NCI-H345 treated with DMSO at 0.1 percent for 48 hours (cell line): Measurements from ENCODE around the gene KRT37.
A peak's percentile ranks its signal among the peaks of the same experiment; 100 is the strongest.
"Not testable (repeated sequence)": the region's sequence is repeated elsewhere in the genome, so short reads cannot be mapped to it uniquely, and the experiment has no call there.

Experiments
- DNase-seq: peaks from one replicate; lab custom pipeline; 2025; ENCODE audit not compliant: unreplicated experiment; lab: John Stamatoyannopoulos, UW

KRT37 gene

GRCh38 chr17:41437254-41437653 is 12.9 kb upstream of the KRT37 start:
- DNase-seq = no peak

DNA sequence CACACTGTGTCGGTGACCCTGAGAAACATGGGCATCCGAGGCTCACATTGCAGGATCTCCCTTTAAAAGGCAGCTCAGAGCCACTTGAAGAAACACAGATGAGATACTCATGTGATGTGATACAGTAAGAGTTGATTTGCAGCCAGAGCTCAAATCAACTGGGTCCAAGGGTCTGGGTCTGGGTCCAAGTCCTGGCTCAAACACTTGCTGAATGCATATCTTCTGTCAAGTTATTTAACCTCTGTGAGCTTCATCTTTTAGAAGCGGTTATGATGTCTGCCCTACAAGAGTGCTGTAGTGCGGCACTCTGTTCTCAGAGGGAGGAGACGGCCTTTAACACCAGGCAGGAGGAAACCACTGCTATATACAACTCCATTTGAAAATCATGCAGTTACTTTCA is 10.0 kb upstream of the KRT37 start:
- DNase-seq = no peak

DNA sequence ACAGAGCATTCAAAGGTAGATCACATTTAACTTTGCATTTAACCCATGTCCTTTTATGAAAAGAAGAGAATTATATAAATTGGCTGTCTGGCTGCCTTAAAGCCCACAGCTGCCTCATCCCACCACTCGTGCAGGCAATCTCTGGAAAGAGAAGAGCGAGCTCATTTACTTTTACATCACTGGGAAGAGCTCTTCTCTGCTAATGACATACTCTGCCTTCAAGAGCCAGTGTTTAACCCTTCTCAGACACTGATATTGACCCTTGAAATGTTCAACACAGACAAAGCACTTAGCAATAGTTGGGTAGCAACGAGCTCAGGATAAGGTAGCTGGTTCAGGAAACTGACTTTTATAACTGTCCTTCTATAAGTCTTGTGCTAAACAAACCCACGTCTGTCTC is 9.6 kb upstream of the KRT37 start:
- no peak for DNase-seq

DNA sequence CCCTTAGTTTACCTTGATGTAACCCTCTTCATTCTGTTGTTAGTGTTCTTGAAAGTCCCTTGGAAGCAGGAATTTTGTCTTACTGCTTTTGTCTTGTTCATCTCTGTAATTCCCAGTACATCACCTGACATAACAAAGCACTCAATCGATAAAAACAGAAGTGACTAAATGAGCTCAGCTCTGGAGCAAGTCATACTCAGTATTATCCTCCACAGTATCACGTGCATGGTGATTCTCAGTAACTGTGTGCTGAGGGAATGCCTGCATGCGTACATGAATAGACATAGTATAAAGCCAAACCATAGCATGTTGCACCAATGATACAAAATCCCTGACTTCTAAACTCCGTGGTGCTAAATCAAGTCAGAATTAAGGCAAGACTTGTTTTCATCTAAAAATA is 9.2 kb upstream of the KRT37 start:
- peak; percentile 13 for DNase-seq

- DNase-seq = not testable (repeated sequence)
Measured at GRCh38 chr17:41430376-41430775, 6.0 kb upstream of the KRT37 start.

GRCh38 chr17:41429667-41430066 is 5.3 kb upstream of the KRT37 start:
- no peak for DNase-seq

DNA sequence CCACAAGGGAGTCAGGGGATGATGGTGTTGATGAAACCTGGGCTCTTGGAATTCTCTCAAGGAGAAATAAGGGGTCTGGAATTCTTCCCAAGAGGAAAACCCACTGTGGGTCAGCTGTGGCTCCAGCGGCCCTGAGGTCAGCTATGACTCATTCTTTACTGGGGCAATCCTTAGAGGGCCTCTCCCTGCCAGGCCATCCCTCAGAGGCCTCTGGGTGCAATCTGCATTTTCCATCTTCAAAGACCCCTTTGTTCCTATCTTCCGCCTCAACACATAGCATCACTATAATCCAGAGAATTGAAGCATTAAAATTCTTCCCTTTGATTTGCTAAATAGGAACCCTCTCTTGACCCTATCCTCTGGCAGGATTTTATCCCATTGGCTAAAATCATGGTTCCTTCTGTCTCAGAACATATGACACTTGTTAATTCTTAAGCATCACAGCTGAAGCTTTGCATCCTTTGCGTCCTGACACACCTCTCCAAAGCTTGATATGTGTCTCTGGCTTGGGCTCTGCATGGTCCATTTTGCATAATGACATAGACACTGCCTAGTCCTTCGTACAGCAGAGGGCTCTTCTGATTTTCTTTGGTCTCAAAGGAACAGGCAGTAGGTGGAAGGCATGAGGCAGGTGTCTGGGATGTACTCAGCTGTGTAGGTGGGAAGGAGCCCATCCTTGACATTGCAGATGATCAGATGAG is 4.4 kb upstream of the KRT37 start:
- DNase-seq = no peak

DNA sequence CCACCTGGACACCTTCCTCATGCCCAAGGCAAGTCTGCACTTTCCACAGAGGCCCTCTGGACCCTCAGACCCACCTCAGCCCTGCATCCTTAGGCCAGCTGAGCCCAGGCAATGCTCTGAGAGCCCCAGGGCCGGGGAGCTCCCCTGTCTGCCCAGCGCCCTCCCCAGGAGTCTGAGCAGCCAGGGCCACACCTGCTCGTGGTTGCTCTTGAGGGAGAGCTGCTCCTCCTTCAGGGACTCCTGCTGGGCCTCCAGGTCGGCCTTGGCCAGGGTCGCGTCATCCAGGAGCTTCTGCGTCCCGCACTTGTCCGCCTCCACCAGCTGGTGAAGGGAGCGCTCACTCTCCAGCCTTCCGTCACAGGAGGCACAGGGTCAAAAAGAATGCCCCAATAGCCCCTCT is 1.8 kb downstream of the KRT37 start:
- not testable (repeated sequence) for DNase-seq

- DNase-seq = no peak
Measured at GRCh38 chr17:41421617-41422016, 2.8 kb downstream of the KRT37 start.

- DNase-seq = no peak
Measured at GRCh38 chr17:41421116-41421515, 3.3 kb downstream of the KRT37 start.

DNA sequence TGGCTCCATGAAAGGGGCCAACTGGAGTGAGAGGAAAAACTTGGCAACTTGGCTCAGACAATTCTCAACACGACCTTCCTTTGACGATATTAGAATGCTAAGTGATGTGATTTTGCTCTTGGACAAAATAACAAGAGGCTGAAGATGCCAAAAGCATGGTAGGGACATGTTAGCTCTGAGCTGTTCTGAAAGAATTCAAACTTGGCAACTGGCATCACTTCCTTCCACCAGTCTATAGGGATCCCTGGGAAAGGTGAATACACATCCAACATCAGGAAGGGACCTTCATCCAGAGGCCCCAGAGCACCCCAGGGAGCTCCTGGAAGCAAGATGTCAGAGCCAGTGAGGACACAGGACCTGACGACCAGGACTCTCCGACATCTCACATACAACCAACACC is 4.3 kb downstream of the KRT37 start:
- no peak for DNase-seq

DNA sequence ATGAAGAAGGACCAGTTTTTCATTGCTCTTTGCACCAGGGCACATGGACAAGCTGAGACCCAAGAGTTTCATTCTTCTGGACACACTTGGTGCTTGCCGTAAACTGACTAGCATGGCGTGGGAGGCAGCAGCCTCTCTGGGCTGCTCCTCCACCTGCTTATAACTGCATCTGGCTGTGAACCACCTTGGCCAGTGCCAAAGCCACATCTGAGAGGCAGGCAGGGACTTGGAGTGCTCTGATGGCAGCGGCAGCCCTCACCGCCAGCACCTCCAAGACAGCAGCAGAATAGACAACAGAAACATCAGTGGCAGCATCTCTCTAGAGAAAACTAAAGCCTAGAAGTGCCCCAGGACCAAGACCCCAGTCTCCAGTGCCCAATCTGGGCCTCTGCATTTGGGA is 4.7 kb downstream of the KRT37 start:
- no peak for DNase-seq

GRCh38 chr17:41418116-41418860 is 6.1 kb downstream of the KRT37 start:
- DNase-seq = no peak

- DNase-seq = no peak
Measured at GRCh38 chr17:41417576-41418015, 6.8 kb downstream of the KRT37 start.

GRCh38 chr17:41417127-41417526 is 7.3 kb downstream of the KRT37 start:
- no peak for DNase-seq

- DNase-seq = no peak
Measured at GRCh38 chr17:41416479-41416878, 7.9 kb downstream of the KRT37 start.

DNA sequence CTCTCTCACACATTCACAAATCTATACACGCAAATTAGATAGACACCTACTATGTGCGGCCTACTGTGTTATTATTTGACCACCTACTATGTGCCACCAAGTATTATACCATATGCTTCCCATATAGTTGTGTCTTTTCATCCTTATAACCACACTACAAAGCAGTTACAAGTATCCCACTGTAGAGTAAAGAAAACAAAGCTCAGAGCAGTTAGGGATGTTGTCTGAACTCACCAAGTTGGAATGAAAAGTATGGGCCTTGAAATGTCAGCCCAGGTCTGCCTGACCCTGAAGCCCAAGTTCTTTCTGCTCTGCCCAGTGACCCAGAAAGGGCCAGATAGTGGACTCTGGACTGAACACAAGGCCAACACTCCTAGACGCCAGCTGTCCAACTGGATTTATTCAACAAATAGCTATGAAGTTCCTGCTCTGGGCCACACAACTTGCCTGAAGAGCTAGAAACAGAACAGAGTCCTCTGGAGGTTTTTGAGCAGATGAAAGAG is 8.5 kb downstream of the KRT37 start:
- DNase-seq = no peak

GRCh38 chr17:41415411-41415810 is 9.0 kb downstream of the KRT37 start:
- no peak for DNase-seq

- DNase-seq = no peak
Measured at GRCh38 chr17:41413982-41414381, 10.4 kb downstream of the KRT37 start.

- no peak for DNase-seq
Measured at GRCh38 chr17:41413353-41413957, 10.9 kb downstream of the KRT37 start.

- DNase-seq = no peak
Measured at GRCh38 chr17:41411072-41411840, 13.1 kb downstream of the KRT37 start.
